GM23338 (cell line): ENCODE results near the gene SLX9. TPM values are rescaled to one million over a fixed set of nuclear protein-coding genes. Genes with fewer than 3 reads are reported as not detected.

Experiments
- CREB1 ChIP-seq: fragments of 250-450 bp; sonication (Bioruptor Pico); IDR thresholded peaks from 2 replicates; pipeline ENCODE4 v1.5.0; 2020; ENCODE audit warnings: low read depth, mild to moderate bottlenecking, moderate library complexity
- EZH2 ChIP-seq: fragments of 200-600 bp; sonication (generic); IDR thresholded peaks from one replicate; pipeline ENCODE4 v1.8.0; 2017; ENCODE audit warnings: antibody characterized with exemption, mild to moderate bottlenecking, low read depth; ENCODE audit not compliant: unreplicated experiment
- EZH2phosphoT487 ChIP-seq: fragments of 200-600 bp; sonication (generic); IDR thresholded peaks from one replicate; pipeline ENCODE4 v1.8.1; 2018; ENCODE audit warnings: antibody characterized with exemption; ENCODE audit not compliant: unreplicated experiment
- JUNB ChIP-seq: IDR thresholded peaks from one replicate; pipeline ENCODE4 v1.6.1; 2016; ENCODE audit warnings: antibody characterized with exemption; ENCODE audit not compliant: unreplicated experiment
- NANOG ChIP-seq: IDR thresholded peaks from 2 replicates; pipeline ENCODE4 v1.6.1; 2016; ENCODE audit warnings: antibody characterized with exemption, borderline replicate concordance
- STAT1 ChIP-seq: IDR thresholded peaks from one replicate; pipeline ENCODE4 v1.6.1; 2016; ENCODE audit warnings: antibody characterized with exemption; ENCODE audit not compliant: unreplicated experiment
- ZNF114 ChIP-seq: fragments of 250-450 bp; sonication (Bioruptor Pico); IDR thresholded peaks from 2 replicates; pipeline ENCODE4 v1.5.0; 2020; ENCODE audit warnings: mild to moderate bottlenecking, moderate library complexity
- ZNF331 ChIP-seq: fragments of 250-450 bp; sonication (Bioruptor Pico); IDR thresholded peaks from 2 replicates; pipeline ENCODE4 v1.5.0; 2020; ENCODE audit warnings: low read depth, mild to moderate bottlenecking, moderate library complexity
- polyA plus RNA-seq: library from polyadenylated mRNA; unstranded; fragments of >200 nt; fragmentation: Nextera tagmentation; extraction: Ambion mirVana; gene quantifications from 2 replicates; pipeline ENCODE4 v1.2.1, GENCODE V29; 2016
- total RNA-seq: library from RNA; depleted of rRNA; stranded (reverse); fragments of >200 nt; shearing (Covaris generic); gene quantifications from 2 replicates; pipeline ENCODE4 v1.2.3, GENCODE V29; 2014
- TF ChIP-seq, protein P1 (sequence below): fragments of 250-450 bp; sonication (Bioruptor Pico); IDR thresholded peaks from 2 replicates; pipeline ENCODE4 v1.5.0; 2020; ENCODE audit warnings: mild to moderate bottlenecking, moderate library complexity
- TF ChIP-seq, protein P2 (sequence below): IDR thresholded peaks from 2 replicates; pipeline ENCODE4 v1.6.1; 2016; ENCODE audit warnings: antibody characterized with exemption

Gene SLX9
- total and polyA plus RNA-seq, 2 experiments from 2014 or later, result 41.5 to 46.9 TPM

DNA sequence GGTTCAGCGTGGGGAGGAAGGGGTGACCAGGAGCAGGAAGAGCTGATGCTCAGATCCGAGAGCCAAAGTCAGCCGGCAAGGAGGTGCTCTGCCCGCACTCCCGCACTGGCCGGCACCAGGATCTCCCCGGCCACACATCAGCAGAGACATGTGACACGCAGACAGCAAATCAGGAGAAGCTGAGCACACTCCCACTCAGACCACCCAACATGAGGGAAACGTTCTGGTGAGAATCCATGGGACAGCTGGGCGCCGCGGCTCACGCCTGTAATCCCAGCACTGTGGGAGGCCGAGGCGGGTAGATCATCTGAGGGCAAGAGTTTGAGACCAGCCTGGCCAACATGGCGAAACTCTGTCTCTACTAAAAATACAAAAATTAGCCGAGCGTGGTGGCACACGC lies 47.7 kb upstream of the SLX9 start (continued):
- TF ChIP-seq, protein P1, sequence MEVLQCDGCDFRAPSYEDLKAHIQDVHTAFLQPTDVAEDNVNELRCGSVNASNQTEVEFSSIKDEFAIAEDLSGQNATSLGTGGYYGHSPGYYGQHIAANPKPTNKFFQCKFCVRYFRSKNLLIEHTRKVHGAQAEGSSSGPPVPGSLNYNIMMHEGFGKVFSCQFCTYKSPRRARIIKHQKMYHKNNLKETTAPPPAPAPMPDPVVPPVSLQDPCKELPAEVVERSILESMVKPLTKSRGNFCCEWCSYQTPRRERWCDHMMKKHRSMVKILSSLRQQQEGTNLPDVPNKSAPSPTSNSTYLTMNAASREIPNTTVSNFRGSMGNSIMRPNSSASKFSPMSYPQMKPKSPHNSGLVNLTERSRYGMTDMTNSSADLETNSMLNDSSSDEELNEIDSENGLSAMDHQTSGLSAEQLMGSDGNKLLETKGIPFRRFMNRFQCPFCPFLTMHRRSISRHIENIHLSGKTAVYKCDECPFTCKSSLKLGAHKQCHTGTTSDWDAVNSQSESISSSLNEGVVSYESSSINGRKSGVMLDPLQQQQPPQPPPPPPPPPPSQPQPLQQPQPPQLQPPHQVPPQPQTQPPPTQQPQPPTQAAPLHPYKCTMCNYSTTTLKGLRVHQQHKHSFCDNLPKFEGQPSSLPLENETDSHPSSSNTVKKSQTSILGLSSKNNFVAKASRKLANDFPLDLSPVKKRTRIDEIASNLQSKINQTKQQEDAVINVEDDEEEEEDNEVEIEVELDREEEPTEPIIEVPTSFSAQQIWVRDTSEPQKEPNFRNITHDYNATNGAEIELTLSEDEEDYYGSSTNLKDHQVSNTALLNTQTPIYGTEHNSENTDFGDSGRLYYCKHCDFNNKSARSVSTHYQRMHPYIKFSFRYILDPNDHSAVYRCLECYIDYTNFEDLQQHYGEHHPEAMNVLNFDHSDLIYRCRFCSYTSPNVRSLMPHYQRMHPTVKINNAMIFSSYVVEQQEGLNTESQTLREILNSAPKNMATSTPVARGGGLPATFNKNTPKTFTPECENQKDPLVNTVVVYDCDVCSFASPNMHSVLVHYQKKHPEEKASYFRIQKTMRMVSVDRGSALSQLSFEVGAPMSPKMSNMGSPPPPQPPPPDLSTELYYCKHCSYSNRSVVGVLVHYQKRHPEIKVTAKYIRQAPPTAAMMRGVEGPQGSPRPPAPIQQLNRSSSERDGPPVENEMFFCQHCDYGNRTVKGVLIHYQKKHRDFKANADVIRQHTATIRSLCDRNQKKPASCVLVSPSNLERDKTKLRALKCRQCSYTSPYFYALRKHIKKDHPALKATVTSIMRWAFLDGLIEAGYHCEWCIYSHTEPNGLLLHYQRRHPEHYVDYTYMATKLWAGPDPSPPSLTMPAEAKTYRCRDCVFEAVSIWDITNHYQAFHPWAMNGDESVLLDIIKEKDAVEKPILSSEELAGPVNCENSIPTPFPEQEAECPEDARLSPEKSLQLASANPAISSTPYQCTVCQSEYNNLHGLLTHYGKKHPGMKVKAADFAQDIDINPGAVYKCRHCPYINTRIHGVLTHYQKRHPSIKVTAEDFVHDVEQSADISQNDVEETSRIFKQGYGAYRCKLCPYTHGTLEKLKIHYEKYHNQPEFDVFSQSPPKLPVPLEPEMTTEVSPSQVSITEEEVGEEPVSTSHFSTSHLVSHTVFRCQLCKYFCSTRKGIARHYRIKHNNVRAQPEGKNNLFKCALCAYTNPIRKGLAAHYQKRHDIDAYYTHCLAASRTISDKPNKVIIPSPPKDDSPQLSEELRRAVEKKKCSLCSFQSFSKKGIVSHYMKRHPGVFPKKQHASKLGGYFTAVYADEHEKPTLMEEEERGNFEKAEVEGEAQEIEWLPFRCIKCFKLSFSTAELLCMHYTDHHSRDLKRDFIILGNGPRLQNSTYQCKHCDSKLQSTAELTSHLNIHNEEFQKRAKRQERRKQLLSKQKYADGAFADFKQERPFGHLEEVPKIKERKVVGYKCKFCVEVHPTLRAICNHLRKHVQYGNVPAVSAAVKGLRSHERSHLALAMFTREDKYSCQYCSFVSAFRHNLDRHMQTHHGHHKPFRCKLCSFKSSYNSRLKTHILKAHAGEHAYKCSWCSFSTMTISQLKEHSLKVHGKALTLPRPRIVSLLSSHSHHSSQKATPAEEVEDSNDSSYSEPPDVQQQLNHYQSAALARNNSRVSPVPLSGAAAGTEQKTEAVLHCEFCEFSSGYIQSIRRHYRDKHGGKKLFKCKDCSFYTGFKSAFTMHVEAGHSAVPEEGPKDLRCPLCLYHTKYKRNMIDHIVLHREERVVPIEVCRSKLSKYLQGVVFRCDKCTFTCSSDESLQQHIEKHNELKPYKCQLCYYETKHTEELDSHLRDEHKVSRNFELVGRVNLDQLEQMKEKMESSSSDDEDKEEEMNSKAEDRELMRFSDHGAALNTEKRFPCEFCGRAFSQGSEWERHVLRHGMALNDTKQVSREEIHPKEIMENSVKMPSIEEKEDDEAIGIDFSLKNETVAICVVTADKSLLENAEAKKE (CRISPR knock-in tag), result no peak
- no peak for TF ChIP-seq JUNB
- no peak for TF ChIP-seq STAT1
- TF ChIP-seq EZH2phosphoT487, result no peak
- no peak for TF ChIP-seq NANOG
- TF ChIP-seq ZNF114 (CRISPR knock-in tag), result no peak
- TF ChIP-seq, protein P2, sequence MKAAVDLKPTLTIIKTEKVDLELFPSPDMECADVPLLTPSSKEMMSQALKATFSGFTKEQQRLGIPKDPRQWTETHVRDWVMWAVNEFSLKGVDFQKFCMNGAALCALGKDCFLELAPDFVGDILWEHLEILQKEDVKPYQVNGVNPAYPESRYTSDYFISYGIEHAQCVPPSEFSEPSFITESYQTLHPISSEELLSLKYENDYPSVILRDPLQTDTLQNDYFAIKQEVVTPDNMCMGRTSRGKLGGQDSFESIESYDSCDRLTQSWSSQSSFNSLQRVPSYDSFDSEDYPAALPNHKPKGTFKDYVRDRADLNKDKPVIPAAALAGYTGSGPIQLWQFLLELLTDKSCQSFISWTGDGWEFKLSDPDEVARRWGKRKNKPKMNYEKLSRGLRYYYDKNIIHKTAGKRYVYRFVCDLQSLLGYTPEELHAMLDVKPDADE, result no peak
- no peak for TF ChIP-seq CREB1 (CRISPR knock-in tag)
- no peak for TF ChIP-seq EZH2
- TF ChIP-seq ZNF331, result no peak
